ENCODE data around the gene TRIM58.

DNA sequence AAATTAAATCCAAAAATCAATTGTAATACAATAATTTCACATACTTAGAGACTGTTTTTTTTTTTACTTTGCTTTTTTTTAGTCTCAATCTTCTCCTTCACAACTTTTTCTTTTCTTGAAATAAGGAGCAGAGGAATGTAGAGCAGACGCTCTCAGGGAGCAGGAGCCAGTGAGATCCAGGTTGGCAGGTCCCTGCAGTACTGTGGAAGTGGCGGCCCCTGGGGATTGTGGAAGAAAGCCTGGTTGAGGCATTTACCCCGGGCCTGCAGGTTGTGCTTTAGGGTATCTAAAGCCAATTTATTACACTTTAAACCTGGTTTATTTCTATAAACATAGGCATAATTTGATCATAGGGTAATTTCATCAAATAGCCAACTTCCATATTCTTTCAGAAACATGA is 67.0 kb downstream of the TRIM58 start:
- TF ChIP-seq ZNF138 (tag by site-specific recombination; IDR thresholded peaks at IDR 0.05; ENCODE audit: borderline replicate concordance) (no peak), ZNF521 (tag by site-specific recombination; IDR thresholded peaks at IDR 0.05) (no peak), ZNF248 (tag by site-specific recombination; IDR thresholded peaks at IDR 0.05) (no peak), ZNF114 (tag by site-specific recombination; IDR thresholded peaks at IDR 0.05) (no peak), ZFP37 (tag by site-specific recombination; IDR thresholded peaks at IDR 0.05) (no peak), ZNF354C (tag by site-specific recombination; IDR thresholded peaks at IDR 0.05; ENCODE audit: borderline replicate concordance, low read depth) (no peak), ZNF830 (tag by site-specific recombination; IDR thresholded peaks at IDR 0.05; ENCODE audit: low read depth) (no peak), TCF7L2 (IDR thresholded peaks at IDR 0.05; ENCODE audit: borderline replicate concordance, low read depth, low read length) (no peak)
- TF ChIP-seq, protein P1, sequence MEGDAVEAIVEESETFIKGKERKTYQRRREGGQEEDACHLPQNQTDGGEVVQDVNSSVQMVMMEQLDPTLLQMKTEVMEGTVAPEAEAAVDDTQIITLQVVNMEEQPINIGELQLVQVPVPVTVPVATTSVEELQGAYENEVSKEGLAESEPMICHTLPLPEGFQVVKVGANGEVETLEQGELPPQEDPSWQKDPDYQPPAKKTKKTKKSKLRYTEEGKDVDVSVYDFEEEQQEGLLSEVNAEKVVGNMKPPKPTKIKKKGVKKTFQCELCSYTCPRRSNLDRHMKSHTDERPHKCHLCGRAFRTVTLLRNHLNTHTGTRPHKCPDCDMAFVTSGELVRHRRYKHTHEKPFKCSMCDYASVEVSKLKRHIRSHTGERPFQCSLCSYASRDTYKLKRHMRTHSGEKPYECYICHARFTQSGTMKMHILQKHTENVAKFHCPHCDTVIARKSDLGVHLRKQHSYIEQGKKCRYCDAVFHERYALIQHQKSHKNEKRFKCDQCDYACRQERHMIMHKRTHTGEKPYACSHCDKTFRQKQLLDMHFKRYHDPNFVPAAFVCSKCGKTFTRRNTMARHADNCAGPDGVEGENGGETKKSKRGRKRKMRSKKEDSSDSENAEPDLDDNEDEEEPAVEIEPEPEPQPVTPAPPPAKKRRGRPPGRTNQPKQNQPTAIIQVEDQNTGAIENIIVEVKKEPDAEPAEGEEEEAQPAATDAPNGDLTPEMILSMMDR (tag by site-specific recombination; IDR thresholded peaks at IDR 0.05), result no peak
- TF ChIP-seq, protein P2, sequence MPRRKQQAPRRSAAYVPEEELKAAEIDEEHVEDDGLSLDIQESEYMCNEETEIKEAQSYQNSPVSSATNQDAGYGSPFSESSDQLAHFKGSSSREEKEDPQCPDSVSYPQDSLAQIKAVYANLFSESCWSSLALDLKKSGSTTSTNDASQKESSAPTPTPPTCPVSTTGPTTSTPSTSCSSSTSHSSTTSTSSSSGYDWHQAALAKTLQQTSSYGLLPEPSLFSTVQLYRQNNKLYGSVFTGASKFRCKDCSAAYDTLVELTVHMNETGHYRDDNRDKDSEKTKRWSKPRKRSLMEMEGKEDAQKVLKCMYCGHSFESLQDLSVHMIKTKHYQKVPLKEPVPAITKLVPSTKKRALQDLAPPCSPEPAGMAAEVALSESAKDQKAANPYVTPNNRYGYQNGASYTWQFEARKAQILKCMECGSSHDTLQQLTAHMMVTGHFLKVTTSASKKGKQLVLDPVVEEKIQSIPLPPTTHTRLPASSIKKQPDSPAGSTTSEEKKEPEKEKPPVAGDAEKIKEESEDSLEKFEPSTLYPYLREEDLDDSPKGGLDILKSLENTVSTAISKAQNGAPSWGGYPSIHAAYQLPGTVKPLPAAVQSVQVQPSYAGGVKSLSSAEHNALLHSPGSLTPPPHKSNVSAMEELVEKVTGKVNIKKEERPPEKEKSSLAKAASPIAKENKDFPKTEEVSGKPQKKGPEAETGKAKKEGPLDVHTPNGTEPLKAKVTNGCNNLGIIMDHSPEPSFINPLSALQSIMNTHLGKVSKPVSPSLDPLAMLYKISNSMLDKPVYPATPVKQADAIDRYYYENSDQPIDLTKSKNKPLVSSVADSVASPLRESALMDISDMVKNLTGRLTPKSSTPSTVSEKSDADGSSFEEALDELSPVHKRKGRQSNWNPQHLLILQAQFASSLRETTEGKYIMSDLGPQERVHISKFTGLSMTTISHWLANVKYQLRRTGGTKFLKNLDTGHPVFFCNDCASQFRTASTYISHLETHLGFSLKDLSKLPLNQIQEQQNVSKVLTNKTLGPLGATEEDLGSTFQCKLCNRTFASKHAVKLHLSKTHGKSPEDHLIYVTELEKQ (tag by site-specific recombination; IDR thresholded peaks at IDR 0.05; ENCODE audit: borderline replicate concordance), result no peak
- TF ChIP-seq, protein P3, sequence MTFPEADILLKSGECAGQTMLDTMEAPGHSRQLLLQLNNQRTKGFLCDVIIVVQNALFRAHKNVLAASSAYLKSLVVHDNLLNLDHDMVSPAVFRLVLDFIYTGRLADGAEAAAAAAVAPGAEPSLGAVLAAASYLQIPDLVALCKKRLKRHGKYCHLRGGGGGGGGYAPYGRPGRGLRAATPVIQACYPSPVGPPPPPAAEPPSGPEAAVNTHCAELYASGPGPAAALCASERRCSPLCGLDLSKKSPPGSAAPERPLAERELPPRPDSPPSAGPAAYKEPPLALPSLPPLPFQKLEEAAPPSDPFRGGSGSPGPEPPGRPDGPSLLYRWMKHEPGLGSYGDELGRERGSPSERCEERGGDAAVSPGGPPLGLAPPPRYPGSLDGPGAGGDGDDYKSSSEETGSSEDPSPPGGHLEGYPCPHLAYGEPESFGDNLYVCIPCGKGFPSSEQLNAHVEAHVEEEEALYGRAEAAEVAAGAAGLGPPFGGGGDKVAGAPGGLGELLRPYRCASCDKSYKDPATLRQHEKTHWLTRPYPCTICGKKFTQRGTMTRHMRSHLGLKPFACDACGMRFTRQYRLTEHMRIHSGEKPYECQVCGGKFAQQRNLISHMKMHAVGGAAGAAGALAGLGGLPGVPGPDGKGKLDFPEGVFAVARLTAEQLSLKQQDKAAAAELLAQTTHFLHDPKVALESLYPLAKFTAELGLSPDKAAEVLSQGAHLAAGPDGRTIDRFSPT (tag by site-specific recombination; IDR thresholded peaks at IDR 0.05), result no peak
- TF ChIP-seq, protein P4, sequence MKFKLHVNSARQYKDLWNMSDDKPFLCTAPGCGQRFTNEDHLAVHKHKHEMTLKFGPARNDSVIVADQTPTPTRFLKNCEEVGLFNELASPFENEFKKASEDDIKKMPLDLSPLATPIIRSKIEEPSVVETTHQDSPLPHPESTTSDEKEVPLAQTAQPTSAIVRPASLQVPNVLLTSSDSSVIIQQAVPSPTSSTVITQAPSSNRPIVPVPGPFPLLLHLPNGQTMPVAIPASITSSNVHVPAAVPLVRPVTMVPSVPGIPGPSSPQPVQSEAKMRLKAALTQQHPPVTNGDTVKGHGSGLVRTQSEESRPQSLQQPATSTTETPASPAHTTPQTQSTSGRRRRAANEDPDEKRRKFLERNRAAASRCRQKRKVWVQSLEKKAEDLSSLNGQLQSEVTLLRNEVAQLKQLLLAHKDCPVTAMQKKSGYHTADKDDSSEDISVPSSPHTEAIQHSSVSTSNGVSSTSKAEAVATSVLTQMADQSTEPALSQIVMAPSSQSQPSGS (tag by site-specific recombination; IDR thresholded peaks at IDR 0.05; ENCODE audit: low read depth), result no peak
- TF ChIP-seq, protein P5, sequence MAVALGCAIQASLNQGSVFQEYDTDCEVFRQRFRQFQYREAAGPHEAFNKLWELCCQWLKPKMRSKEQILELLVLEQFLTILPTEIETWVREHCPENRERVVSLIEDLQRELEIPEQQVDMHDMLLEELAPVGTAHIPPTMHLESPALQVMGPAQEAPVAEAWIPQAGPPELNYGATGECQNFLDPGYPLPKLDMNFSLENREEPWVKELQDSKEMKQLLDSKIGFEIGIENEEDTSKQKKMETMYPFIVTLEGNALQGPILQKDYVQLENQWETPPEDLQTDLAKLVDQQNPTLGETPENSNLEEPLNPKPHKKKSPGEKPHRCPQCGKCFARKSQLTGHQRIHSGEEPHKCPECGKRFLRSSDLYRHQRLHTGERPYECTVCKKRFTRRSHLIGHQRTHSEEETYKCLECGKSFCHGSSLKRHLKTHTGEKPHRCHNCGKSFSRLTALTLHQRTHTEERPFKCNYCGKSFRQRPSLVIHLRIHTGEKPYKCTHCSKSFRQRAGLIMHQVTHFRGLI (tag by site-specific recombination; IDR thresholded peaks at IDR 0.05), result no peak
- TF ChIP-seq, protein P6, sequence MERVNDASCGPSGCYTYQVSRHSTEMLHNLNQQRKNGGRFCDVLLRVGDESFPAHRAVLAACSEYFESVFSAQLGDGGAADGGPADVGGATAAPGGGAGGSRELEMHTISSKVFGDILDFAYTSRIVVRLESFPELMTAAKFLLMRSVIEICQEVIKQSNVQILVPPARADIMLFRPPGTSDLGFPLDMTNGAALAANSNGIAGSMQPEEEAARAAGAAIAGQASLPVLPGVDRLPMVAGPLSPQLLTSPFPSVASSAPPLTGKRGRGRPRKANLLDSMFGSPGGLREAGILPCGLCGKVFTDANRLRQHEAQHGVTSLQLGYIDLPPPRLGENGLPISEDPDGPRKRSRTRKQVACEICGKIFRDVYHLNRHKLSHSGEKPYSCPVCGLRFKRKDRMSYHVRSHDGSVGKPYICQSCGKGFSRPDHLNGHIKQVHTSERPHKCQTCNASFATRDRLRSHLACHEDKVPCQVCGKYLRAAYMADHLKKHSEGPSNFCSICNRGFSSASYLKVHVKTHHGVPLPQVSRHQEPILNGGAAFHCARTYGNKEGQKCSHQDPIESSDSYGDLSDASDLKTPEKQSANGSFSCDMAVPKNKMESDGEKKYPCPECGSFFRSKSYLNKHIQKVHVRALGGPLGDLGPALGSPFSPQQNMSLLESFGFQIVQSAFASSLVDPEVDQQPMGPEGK (tag by site-specific recombination; IDR thresholded peaks at IDR 0.05), result no peak
